Liver (tissue), 9 donors: ENCODE data around the gene NEAT1. TPM values are rescaled to one million over a fixed set of nuclear protein-coding genes. Genes with fewer than 3 reads are reported as not detected.
A peak's percentile ranks its signal among the peaks of the same experiment; 100 is the strongest.

Experiments used
- DNase-seq: peaks from one replicate; pipeline ENCODE4 v3.0.0-alpha.2; 2017; ENCODE audit warnings: low spot score
- H3K27ac ChIP-seq, 2 donors: one replicate each; pipeline ENCODE4 v1.7.0; 2013; ENCODE audit warnings: inconsistent platforms in 2 of 2, low read length in 2 of 2, control low read depth in 1 of 2, low read depth in 1 of 2, mild to moderate bottlenecking in 1 of 2
- H3K27me3 ChIP-seq, 4 donors: one replicate each; pipeline versions ENCODE4 v1.6.1 to v1.7.0; 2013; ENCODE audit warnings: low read length in 3 of 4, inconsistent platforms in 1 of 4, mild to moderate bottlenecking in 1 of 4, moderate library complexity in 1 of 4; ENCODE audit not compliant: control insufficient read depth in 4 of 4, insufficient read depth in 4 of 4
- H3K36me3 ChIP-seq, 4 donors: one replicate each; pipeline versions ENCODE4 v1.6.1 to v1.7.0; 2013; ENCODE audit warnings: low read length in 3 of 4, mild to moderate bottlenecking in 3 of 4, low read depth in 1 of 4, moderate library complexity in 1 of 4; ENCODE audit not compliant: control insufficient read depth in 4 of 4, insufficient read depth in 3 of 4
- H3K4me1 ChIP-seq, 4 donors: one replicate each; pipeline versions ENCODE4 v1.6.1 to v1.7.0; 2013; ENCODE audit warnings: low read length in 3 of 4, mild to moderate bottlenecking in 3 of 4, moderate library complexity in 1 of 4; ENCODE audit not compliant: control insufficient read depth in 4 of 4, insufficient read depth in 4 of 4
- H3K4me3 ChIP-seq, 3 donors: one replicate each; pipeline versions ENCODE4 v1.6.1 to v1.7.0; 2013; ENCODE audit warnings: low read length in 3 of 3, control low read depth in 1 of 3, low read depth in 1 of 3, mild to moderate bottlenecking in 1 of 3
- H3K9ac ChIP-seq, 2 donors: one replicate each; pipeline ENCODE4 v1.7.0; 2013; ENCODE audit warnings: low read length in 2 of 2, mild to moderate bottlenecking in 2 of 2, moderate library complexity in 2 of 2, control low read depth in 1 of 2, low read depth in 1 of 2
- H3K9me3 ChIP-seq, 4 donors: one replicate each; pipeline versions ENCODE4 v1.6.1 to v1.7.0; 2013; ENCODE audit warnings: low read length in 3 of 4; ENCODE audit not compliant: control insufficient read depth in 4 of 4
- EGR1 ChIP-seq, 2 donors: IDR thresholded peaks; 2 replicates each; pipeline ENCODE4 v1.6.1; 2016 to 2018; ENCODE audit warnings: antibody characterized with exemption in 2 of 2, low read depth in 2 of 2
- FOXA2 ChIP-seq: IDR thresholded peaks from 2 replicates; pipeline ENCODE4 v1.6.1; 2016; ENCODE audit warnings: antibody characterized with exemption
- GABPA ChIP-seq, 2 donors: IDR thresholded peaks in 1 of 2; conservative IDR thresholded peaks in 1 of 2; 2 replicates each; pipeline ENCODE4 v1.6.1; 2016; ENCODE audit warnings: antibody characterized with exemption in 2 of 2, mild to moderate bottlenecking in 1 of 2, moderate library complexity in 1 of 2
- HNF4A ChIP-seq, 2 donors: conservative IDR thresholded peaks; 2 replicates each; pipeline ENCODE4 v1.6.1; 2016; ENCODE audit warnings: antibody characterized with exemption in 2 of 2, mild to moderate bottlenecking in 2 of 2
- HNF4G ChIP-seq: IDR thresholded peaks from 2 replicates; pipeline ENCODE4 v1.6.1; 2016; ENCODE audit warnings: antibody characterized with exemption
- JUND ChIP-seq, 2 donors: IDR thresholded peaks; 2 replicates each; pipeline ENCODE4 v1.6.1; 2016; ENCODE audit warnings: antibody characterized with exemption in 2 of 2
- NR2F2 ChIP-seq: IDR thresholded peaks from 2 replicates; pipeline ENCODE4 v1.6.1; 2016; ENCODE audit warnings: antibody characterized with exemption
- REST ChIP-seq: IDR thresholded peaks from 2 replicates; pipeline ENCODE4 v1.6.1; 2016; ENCODE audit warnings: antibody characterized with exemption, mild to moderate bottlenecking
- RXRA ChIP-seq, 2 donors: IDR thresholded peaks; 2 replicates each; pipeline ENCODE4 v1.6.1; 2017 to 2018; ENCODE audit warnings: antibody characterized with exemption in 2 of 2, mild to moderate bottlenecking in 1 of 2
- SP1 ChIP-seq: IDR thresholded peaks from 2 replicates; pipeline ENCODE4 v1.6.1; 2018; ENCODE audit warnings: antibody characterized with exemption, mild to moderate bottlenecking
- YY1 ChIP-seq: IDR thresholded peaks from 2 replicates; pipeline ENCODE4 v1.6.1; 2016; ENCODE audit warnings: antibody characterized with exemption, mild to moderate bottlenecking
- ZBTB33 ChIP-seq: IDR thresholded peaks from 2 replicates; pipeline ENCODE4 v1.6.1; 2016; ENCODE audit warnings: antibody characterized with exemption
- WGBS: extraction: QIAGEN DNeasy Blood & Tissue Kit; methylation state at CpG from one replicate; pipeline ENCODE4 v1.1.7; 2013; 5-methylcytosine and 5-hydroxymethylcytosine counted together
- polyA plus RNA-seq, 2 donors: library from polyadenylated mRNA; stranded (reverse) in 1 of 2; unstranded in 1 of 2; fragments of 200-250 nt in 1 of 2; fragments of >200 nt in 1 of 2; fragmentation: Nextera tagmentation in 1 of 2; extraction: Ambion mirVana in 1 of 2; gene quantifications; one replicate each; pipeline versions ENCODE4 v1.2.1 to v1.2.3, GENCODE V29; 2013 to 2015
- total RNA-seq, 2 donors: library from RNA; depleted of rRNA; stranded (reverse); fragments of >200 nt; gene quantifications; one replicate each; pipeline ENCODE4 v1.2.3, GENCODE V29; 2014
- donor health status: healthy.
- donor health status: healthy.
- donor health status: healthy.
- donor health status: healthy.
- donor health status: healthy.

The NEAT1 gene
- total and polyA plus RNA-seq, 4 donors, result 29.6 to 1,968 (median 80.8) TPM

GRCh38 chr11:65439331-65440181, 17.0 kb downstream of the NEAT1 start:
- no peak overlapping the region for H3K9ac ChIP-seq
- peak overlapping the region; percentile 48 to 52 for H3K27ac ChIP-seq
- no peak for DNase-seq
- H3K4me3 ChIP-seq, result no peak overlapping the region
- WGBS, result 72% methylated on average over 7 of the region's 7 CpGs
- H3K27me3 ChIP-seq, result no peaks in the 10 kb centered on the region
- TF ChIP-seq JUND (IDR thresholded peaks at IDR 0.05) (peak in 1 of 2 donors; percentile 28), RXRA (IDR thresholded peaks at IDR 0.05) (no peak), NR2F2 (peak; percentile 10)
- peaks cover 0 to 30% (median 11%) of the 10 kb centered on the region in 4 donors for H3K4me1 ChIP-seq
- peaks cover 5 to 27% (median 12%) of the 10 kb centered on the region in 4 donors for H3K36me3 ChIP-seq
- no peaks in the 10 kb centered on the region for H3K9me3 ChIP-seq

- Histone ChIP-seq H3K27ac (peak overlapping the region; percentile 27 to 52), H3K9ac (no peak overlapping the region), H3K4me3 (no peak overlapping the region), H3K4me1 (peaks cover 0 to 20% (median 7%) of the 10 kb centered on the region in 4 donors), H3K27me3 (no peaks in the 10 kb centered on the region), H3K9me3 (no peaks in the 10 kb centered on the region), H3K36me3 (peaks cover 3 to 23% (median 6%) of the 10 kb centered on the region in 4 donors)
- no peak for DNase-seq
- TF ChIP-seq SP1 (no peak), YY1 (no peak), RXRA (IDR thresholded peaks at IDR 0.05) (peak in 1 of 2 donors; percentile 2), ZBTB33 (no peak), NR2F2 (no peak), JUND (IDR thresholded peaks at IDR 0.05) (no peak), FOXA2 (no peak), REST (no peak), HNF4G (no peak), EGR1 (IDR thresholded peaks at IDR 0.05; ENCODE audit: low read depth in 2 of 2) (no peak), HNF4A (conservative IDR thresholded peaks at IDR 0.05) (peak in 1 of 2 donors; percentile 11), GABPA (IDR thresholded peaks at IDR 0.05 in 1 of 2, conservative IDR thresholded peaks at IDR 0.05 in 1 of 2) (no peak)
- WGBS, result 37% methylated on average over 8 of the region's 8 CpGs
Measured at GRCh38 chr11:65440831-65441499, 18.4 kb downstream of the NEAT1 start.
